GM23338 (cell line): Measurements from ENCODE around the gene FGD3. TPM values are rescaled to one million over a fixed set of nuclear protein-coding genes. Genes with fewer than 3 reads are reported as not detected.

Experiments
- ATAC-seq: fragments of 200-7000 bp; cut with Tn5 transposase; 3 replicates; pipeline ENCODE4 v1.9.1; 2020
- DNase-seq: peaks from one replicate; pipeline ENCODE4 v3.0.0-alpha.2; 2015; ENCODE audit warnings: low spot score
- H2AFZ ChIP-seq: fragments of 200-600 bp; sonication (generic); 2 replicates; pipeline ENCODE4 v1.8.0; 2016; ENCODE audit warnings: antibody characterized with exemption, mild to moderate bottlenecking, moderate library complexity
- H3F3A ChIP-seq: fragments of 200-600 bp; sonication (generic); replicated peaks from 2 replicates; pipeline ENCODE4 v1.8.0; 2017; ENCODE audit warnings: antibody characterized with exemption, mixed run types, low read depth
- H3K27ac ChIP-seq: fragments of 200-600 bp; sonication (generic); 2 replicates; pipeline ENCODE4 v1.6.1; 2016; ENCODE audit warnings: low read depth
- H3K27me3 ChIP-seq: fragments of 200-600 bp; sonication (generic); 2 replicates; pipeline ENCODE4 v1.8.0; 2016; ENCODE audit warnings: mild to moderate bottlenecking, mixed run types, moderate library complexity; ENCODE audit not compliant: insufficient read depth
- H3K36me3 ChIP-seq: fragments of 200-600 bp; sonication (generic); 2 replicates; pipeline ENCODE4 v1.8.0; 2016; ENCODE audit warnings: mild to moderate bottlenecking; ENCODE audit not compliant: insufficient read depth
- H3K4me1 ChIP-seq: fragments of 200-600 bp; sonication (generic); 2 replicates; pipeline ENCODE4 v1.8.0; 2016; ENCODE audit warnings: mild to moderate bottlenecking, moderate library complexity; ENCODE audit not compliant: insufficient read depth
- H3K4me2 ChIP-seq: fragments of 200-600 bp; sonication (generic); 2 replicates; pipeline ENCODE4 v1.7.1; 2017; ENCODE audit warnings: mixed run types
- H3K4me3 ChIP-seq: fragments of 200-600 bp; sonication (generic); 2 replicates; pipeline ENCODE4 v1.6.1; 2016; ENCODE audit warnings: mixed run types
- H3K79me2 ChIP-seq: fragments of 200-600 bp; sonication (generic); replicated peaks from 2 replicates; pipeline ENCODE4 v1.8.0; 2017; ENCODE audit warnings: mild to moderate bottlenecking; ENCODE audit not compliant: insufficient read depth
- H3K9me2 ChIP-seq: fragments of 200-600 bp; sonication (generic); 2 replicates; pipeline ENCODE4 v1.8.0; 2017; ENCODE audit not compliant: insufficient read depth
- H4K20me1 ChIP-seq: fragments of 200-600 bp; sonication (generic); replicated peaks from 2 replicates; pipeline ENCODE4 v1.8.0; 2017; ENCODE audit warnings: mild to moderate bottlenecking; ENCODE audit not compliant: insufficient read depth
- H3K27ac Mint-ChIP-seq: 2 replicates; pipeline ENCODE4 v1.8.0; 2020; ENCODE audit warnings: inconsistent platforms, mild to moderate bottlenecking, moderate library complexity, mixed read lengths
- H3K27me3 Mint-ChIP-seq: 3 replicates; pipeline ENCODE4 v1.8.0; 2022; ENCODE audit warnings: low read depth, mild to moderate bottlenecking, moderate library complexity, mixed read lengths, inconsistent platforms; ENCODE audit not compliant: insufficient read depth, poor library complexity
- H3K36me3 Mint-ChIP-seq: 3 replicates; pipeline ENCODE4 v1.8.0; 2021; ENCODE audit warnings: low read depth, mild to moderate bottlenecking, inconsistent platforms, moderate library complexity, mixed read lengths
- H3K4me1 Mint-ChIP-seq: 3 replicates; pipeline ENCODE4 v1.8.0; 2020; ENCODE audit warnings: mild to moderate bottlenecking, inconsistent platforms, mixed read lengths
- H3K4me3 Mint-ChIP-seq: 3 replicates; pipeline ENCODE4 v1.8.0; 2021; ENCODE audit warnings: moderate library complexity, mild to moderate bottlenecking, inconsistent platforms, mixed read lengths
- H3K9me3 Mint-ChIP-seq: 3 replicates; pipeline ENCODE4 v1.8.0; 2020; ENCODE audit warnings: moderate library complexity, mild to moderate bottlenecking, inconsistent platforms, mixed read lengths
- CREB1 ChIP-seq: fragments of 250-450 bp; sonication (Bioruptor Pico); IDR thresholded peaks from 2 replicates; pipeline ENCODE4 v1.5.0; 2020; ENCODE audit warnings: low read depth, mild to moderate bottlenecking, moderate library complexity
- EZH2 ChIP-seq: fragments of 200-600 bp; sonication (generic); IDR thresholded peaks from one replicate; pipeline ENCODE4 v1.8.0; 2017; ENCODE audit warnings: antibody characterized with exemption, mild to moderate bottlenecking, low read depth; ENCODE audit not compliant: unreplicated experiment
- STAT1 ChIP-seq: IDR thresholded peaks from one replicate; pipeline ENCODE4 v1.6.1; 2016; ENCODE audit warnings: antibody characterized with exemption; ENCODE audit not compliant: unreplicated experiment
- ZNF114 ChIP-seq: fragments of 250-450 bp; sonication (Bioruptor Pico); IDR thresholded peaks from 2 replicates; pipeline ENCODE4 v1.5.0; 2020; ENCODE audit warnings: mild to moderate bottlenecking, moderate library complexity
- polyA plus RNA-seq: library from polyadenylated mRNA; unstranded; fragments of >200 nt; fragmentation: Nextera tagmentation; extraction: Ambion mirVana; gene quantifications from 2 replicates; pipeline ENCODE4 v1.2.1, GENCODE V29; 2016
- total RNA-seq: library from RNA; depleted of rRNA; stranded (reverse); fragments of >200 nt; shearing (Covaris generic); gene quantifications from 2 replicates; pipeline ENCODE4 v1.2.3, GENCODE V29; 2014
- TF ChIP-seq, protein P1 (sequence below): fragments of 250-450 bp; sonication (Bioruptor Pico); IDR thresholded peaks from 2 replicates; pipeline ENCODE4 v1.5.0; 2020; ENCODE audit warnings: mild to moderate bottlenecking, moderate library complexity
- TF ChIP-seq, protein P2 (sequence below): IDR thresholded peaks from 2 replicates; pipeline ENCODE4 v1.6.1; 2016; ENCODE audit warnings: antibody characterized with exemption

The FGD3 gene
- total and polyA plus RNA-seq, 2 experiments from 2014 or later, result 0.95 to 1.7 TPM

DNA sequence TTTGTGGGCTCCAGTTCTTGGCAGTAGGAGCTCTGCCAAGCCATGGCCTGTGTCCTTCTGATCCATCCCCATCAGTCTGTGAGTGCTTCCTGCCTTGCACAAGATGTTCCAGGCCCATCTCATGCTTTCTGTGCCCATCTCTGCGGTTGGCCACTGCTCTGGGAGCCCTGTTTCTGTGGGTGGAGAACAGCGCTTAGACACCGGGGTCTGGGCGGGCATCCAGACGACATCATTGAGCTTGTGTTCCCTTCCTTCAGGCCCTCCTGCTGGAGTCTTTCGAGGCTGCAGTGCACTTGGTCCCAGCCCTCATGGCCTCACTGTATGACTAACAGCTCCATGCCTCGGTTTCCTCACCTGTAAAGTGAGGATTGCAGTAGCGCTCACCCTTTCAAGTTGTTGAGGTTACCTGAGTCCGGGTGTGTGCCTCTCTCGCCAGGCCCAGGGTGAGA is 133.8 kb downstream of the FGD3 start:
- no peak overlapping the region for H3K27ac Mint-ChIP-seq
- no peaks in the 10 kb centered on the region for H3K27me3 ChIP-seq
- H3K36me3 ChIP-seq, result no peaks in the 10 kb centered on the region; the same call in 1 of the 2 replicates
- H3K27ac ChIP-seq, result no peak overlapping the region
- ATAC-seq, result no peak
- H3K9me3 Mint-ChIP-seq, result peaks cover 6% of the 10 kb centered on the region; the same call in 2 of the 3 replicates
- TF ChIP-seq STAT1, result no peak
- TF ChIP-seq, protein P1, sequence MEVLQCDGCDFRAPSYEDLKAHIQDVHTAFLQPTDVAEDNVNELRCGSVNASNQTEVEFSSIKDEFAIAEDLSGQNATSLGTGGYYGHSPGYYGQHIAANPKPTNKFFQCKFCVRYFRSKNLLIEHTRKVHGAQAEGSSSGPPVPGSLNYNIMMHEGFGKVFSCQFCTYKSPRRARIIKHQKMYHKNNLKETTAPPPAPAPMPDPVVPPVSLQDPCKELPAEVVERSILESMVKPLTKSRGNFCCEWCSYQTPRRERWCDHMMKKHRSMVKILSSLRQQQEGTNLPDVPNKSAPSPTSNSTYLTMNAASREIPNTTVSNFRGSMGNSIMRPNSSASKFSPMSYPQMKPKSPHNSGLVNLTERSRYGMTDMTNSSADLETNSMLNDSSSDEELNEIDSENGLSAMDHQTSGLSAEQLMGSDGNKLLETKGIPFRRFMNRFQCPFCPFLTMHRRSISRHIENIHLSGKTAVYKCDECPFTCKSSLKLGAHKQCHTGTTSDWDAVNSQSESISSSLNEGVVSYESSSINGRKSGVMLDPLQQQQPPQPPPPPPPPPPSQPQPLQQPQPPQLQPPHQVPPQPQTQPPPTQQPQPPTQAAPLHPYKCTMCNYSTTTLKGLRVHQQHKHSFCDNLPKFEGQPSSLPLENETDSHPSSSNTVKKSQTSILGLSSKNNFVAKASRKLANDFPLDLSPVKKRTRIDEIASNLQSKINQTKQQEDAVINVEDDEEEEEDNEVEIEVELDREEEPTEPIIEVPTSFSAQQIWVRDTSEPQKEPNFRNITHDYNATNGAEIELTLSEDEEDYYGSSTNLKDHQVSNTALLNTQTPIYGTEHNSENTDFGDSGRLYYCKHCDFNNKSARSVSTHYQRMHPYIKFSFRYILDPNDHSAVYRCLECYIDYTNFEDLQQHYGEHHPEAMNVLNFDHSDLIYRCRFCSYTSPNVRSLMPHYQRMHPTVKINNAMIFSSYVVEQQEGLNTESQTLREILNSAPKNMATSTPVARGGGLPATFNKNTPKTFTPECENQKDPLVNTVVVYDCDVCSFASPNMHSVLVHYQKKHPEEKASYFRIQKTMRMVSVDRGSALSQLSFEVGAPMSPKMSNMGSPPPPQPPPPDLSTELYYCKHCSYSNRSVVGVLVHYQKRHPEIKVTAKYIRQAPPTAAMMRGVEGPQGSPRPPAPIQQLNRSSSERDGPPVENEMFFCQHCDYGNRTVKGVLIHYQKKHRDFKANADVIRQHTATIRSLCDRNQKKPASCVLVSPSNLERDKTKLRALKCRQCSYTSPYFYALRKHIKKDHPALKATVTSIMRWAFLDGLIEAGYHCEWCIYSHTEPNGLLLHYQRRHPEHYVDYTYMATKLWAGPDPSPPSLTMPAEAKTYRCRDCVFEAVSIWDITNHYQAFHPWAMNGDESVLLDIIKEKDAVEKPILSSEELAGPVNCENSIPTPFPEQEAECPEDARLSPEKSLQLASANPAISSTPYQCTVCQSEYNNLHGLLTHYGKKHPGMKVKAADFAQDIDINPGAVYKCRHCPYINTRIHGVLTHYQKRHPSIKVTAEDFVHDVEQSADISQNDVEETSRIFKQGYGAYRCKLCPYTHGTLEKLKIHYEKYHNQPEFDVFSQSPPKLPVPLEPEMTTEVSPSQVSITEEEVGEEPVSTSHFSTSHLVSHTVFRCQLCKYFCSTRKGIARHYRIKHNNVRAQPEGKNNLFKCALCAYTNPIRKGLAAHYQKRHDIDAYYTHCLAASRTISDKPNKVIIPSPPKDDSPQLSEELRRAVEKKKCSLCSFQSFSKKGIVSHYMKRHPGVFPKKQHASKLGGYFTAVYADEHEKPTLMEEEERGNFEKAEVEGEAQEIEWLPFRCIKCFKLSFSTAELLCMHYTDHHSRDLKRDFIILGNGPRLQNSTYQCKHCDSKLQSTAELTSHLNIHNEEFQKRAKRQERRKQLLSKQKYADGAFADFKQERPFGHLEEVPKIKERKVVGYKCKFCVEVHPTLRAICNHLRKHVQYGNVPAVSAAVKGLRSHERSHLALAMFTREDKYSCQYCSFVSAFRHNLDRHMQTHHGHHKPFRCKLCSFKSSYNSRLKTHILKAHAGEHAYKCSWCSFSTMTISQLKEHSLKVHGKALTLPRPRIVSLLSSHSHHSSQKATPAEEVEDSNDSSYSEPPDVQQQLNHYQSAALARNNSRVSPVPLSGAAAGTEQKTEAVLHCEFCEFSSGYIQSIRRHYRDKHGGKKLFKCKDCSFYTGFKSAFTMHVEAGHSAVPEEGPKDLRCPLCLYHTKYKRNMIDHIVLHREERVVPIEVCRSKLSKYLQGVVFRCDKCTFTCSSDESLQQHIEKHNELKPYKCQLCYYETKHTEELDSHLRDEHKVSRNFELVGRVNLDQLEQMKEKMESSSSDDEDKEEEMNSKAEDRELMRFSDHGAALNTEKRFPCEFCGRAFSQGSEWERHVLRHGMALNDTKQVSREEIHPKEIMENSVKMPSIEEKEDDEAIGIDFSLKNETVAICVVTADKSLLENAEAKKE, result no peak
- TF ChIP-seq, protein P2, sequence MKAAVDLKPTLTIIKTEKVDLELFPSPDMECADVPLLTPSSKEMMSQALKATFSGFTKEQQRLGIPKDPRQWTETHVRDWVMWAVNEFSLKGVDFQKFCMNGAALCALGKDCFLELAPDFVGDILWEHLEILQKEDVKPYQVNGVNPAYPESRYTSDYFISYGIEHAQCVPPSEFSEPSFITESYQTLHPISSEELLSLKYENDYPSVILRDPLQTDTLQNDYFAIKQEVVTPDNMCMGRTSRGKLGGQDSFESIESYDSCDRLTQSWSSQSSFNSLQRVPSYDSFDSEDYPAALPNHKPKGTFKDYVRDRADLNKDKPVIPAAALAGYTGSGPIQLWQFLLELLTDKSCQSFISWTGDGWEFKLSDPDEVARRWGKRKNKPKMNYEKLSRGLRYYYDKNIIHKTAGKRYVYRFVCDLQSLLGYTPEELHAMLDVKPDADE, result no peak
- TF ChIP-seq ZNF114 (CRISPR knock-in tag), result no peak
- TF ChIP-seq EZH2, result no peak
- TF ChIP-seq CREB1, result no peak
- no peak overlapping the region for H3K4me3 ChIP-seq
- H3K27me3 Mint-ChIP-seq, result peaks cover 4% of the 10 kb centered on the region
- no peak overlapping the region for H3K4me3 Mint-ChIP-seq
- H3K4me1 Mint-ChIP-seq, result peaks cover 4% of the 10 kb centered on the region; the same call in 1 of the 3 replicates
- no peaks in the 10 kb centered on the region for H3K4me1 ChIP-seq
- no peak for DNase-seq
- H3K79me2 ChIP-seq, result no peaks in the 10 kb centered on the region
- peaks cover 6% of the 10 kb centered on the region for H3K36me3 Mint-ChIP-seq
- no peak overlapping the region for H2AFZ ChIP-seq
- no peaks in the 10 kb centered on the region for H3F3A ChIP-seq
- no peaks in the 10 kb centered on the region for H3K9me2 ChIP-seq
- no peaks in the 10 kb centered on the region for H4K20me1 ChIP-seq
- no peak overlapping the region for H3K4me2 ChIP-seq
